ENCODE measurements around the gene POLDIP3.
A peak's percentile ranks its signal among the peaks of the same experiment; 100 is the strongest.

POLDIP3 gene

DNA sequence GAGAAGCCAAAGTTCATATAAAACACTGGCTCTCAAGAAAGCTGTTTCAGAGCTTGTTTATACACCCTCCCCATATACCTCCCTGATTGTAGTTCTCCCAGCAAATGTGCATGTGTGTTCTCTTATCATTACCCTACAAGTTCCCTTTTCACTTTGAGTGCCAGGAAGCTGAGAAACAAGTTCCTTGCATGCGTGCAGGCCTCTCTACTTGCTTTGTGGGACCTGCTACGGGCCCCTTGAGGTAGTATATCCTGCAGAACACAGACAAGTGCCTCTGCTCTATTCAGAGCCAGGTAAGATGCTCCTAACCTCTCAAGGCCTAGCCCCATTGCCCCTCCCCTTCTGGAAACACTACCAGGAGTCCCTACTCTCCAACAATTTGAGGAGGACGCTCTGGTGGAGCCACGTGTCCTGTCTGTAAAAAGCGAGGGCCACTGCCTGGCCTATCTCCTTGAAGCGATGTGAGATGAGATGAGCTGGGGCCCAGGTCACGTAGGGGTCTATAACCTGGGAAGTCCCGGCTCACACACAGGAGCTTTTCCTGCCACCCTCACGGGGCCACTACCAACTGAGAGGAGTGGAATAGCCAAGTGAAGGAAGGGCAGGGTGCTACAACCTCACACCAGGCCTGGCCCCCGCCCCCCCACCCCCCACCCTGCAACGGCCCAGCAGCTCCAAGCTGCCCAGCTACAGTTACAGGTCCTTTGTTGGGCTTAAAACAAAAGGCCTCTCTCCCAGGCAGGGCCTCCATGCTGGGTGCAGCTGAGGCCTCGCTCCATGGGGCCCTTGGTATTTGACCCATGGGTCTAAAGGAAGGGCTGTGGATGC lies 28.3 kb upstream of the POLDIP3 start:
- no peak for DNase-seq (ENCODE audit: low read depth)

DNA sequence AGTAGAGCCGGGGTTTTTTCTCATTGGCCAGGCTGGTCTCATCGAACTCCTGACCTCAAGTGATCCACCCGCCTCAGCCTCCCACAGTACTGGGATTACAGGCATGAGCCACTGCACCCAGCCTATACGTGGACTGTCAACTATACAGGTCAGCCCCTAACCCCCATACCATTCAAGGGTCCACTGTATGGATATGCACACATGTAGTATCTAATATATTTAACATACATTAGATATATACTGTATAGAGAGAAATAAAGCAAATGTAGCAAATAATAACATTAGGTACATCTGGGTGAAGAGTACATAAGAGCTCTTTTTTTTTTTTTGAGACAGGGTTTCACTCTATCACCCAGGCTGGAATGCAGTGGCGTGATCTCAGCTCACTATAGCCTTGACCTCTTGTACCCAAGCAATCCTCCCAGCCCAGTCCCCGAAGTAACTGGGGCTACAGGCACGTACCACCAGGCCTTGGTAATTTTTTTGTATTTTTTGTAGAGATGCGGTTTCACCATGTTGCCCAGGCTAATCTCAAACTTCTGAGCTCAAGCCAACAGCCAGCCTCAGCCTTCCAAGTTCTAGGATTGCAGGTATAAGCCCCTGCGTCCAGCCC lies 27.2 kb upstream of the POLDIP3 start:
- DNase-seq (ENCODE audit: low read depth), result no peak

- DNase-seq (ENCODE audit: low read depth), result no peak
These were observed 25.0 kb upstream of the POLDIP3 start for GRCh38 chr22:42639541-42640241.

DNA sequence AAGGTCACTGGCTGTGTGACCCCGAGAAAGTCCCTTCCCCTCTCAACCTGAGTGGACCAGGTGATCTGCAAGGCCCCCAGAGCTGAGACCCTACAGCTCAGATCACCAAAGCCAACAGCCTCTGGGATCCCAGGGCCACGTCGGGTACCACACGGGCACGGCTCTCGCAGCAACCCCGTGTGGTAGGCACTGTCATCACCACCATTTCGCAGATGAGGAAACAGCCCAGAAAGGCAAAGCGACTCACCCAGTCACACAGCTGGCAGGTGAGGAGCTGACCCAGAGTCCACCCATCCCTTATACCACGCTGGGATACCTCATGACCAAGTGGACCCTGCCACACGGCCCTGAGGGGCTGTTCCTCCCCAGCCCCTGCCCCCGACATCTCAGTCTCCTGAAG lies 22.9 kb upstream of the POLDIP3 start:
- DNase-seq (ENCODE audit: low read depth), result no peak

GRCh38 chr22:42636506-42636905 lies 21.8 kb upstream of the POLDIP3 start:
- DNase-seq (ENCODE audit: low read depth), result no peak

DNA sequence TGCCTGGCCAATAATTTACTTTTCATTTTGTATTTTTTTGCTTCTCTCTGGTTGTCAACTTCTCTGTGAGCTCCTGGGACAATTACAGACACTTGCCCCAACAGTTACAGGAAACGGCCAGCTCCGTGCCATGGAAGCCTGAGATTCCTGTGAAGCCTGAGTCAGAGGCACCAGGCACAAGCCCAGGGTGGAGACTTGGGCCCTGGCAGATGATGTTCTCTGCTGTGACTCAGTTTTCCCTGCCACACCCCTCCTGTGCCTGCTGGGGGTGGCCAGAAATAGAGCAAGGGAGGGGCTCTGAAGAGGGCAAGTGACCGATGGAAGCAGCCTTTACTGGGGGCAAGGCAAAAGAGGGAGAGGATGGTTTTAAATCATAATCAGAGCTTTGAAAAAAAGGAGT lies 20.8 kb upstream of the POLDIP3 start:
- no peak for DNase-seq (ENCODE audit: low read depth)

GRCh38 chr22:42633013-42633412 lies 18.3 kb upstream of the POLDIP3 start:
- no peak for DNase-seq (ENCODE audit: low read depth)

- no peak for DNase-seq (ENCODE audit: low read depth)
These were observed 17.4 kb upstream of the POLDIP3 start for GRCh38 chr22:42632096-42632495.

DNA sequence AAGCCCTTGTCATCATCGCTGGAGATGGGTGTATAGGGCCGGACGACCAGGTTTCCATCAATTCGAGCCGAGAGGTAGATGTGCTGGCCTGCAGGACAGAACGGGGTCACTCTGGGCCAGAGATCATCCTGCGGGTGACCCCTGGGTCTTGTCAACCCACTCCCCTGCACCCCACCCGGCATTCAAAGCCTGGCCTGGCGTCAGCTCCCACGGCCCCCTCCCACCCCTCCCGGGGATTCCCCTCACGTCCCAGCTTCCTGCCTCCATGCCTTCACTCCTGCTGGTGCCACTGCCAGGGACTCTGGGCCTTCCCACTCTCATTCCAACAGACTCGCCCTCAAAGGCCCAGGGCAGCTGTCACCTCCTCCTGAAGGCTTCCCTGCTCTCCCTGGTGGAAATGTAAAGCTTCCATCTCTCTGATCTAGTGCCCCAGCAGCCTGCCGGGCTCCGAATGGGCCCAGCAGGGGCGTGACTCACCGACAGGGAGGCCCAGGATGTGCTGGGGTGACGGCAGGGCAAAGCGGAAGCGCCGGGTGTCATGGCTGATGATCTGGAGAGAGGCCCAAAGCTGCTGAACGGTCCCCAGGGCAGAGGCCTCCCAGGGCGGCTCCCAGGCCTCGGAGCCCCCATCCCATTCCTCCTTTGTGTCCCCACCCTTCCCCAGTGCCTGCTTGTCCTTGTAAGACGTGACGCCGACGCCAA lies 16.4 kb upstream of the POLDIP3 start:
- DNase-seq (ENCODE audit: low read depth), result no peak

GRCh38 chr22:42630211-42630610 lies 15.5 kb upstream of the POLDIP3 start:
- no peak for DNase-seq (ENCODE audit: low read depth)

- DNase-seq (ENCODE audit: low read depth), result no peak
These were observed 13.3 kb upstream of the POLDIP3 start for GRCh38 chr22:42627981-42628380.

- DNase-seq (ENCODE audit: low read depth), result no peak
These were observed 12.4 kb upstream of the POLDIP3 start for GRCh38 chr22:42626951-42627625.

GRCh38 chr22:42626431-42626830 lies 11.7 kb upstream of the POLDIP3 start:
- no peak for DNase-seq (ENCODE audit: low read depth)

GRCh38 chr22:42625416-42625815 lies 10.7 kb upstream of the POLDIP3 start:
- DNase-seq (ENCODE audit: low read depth), result no peak

DNA sequence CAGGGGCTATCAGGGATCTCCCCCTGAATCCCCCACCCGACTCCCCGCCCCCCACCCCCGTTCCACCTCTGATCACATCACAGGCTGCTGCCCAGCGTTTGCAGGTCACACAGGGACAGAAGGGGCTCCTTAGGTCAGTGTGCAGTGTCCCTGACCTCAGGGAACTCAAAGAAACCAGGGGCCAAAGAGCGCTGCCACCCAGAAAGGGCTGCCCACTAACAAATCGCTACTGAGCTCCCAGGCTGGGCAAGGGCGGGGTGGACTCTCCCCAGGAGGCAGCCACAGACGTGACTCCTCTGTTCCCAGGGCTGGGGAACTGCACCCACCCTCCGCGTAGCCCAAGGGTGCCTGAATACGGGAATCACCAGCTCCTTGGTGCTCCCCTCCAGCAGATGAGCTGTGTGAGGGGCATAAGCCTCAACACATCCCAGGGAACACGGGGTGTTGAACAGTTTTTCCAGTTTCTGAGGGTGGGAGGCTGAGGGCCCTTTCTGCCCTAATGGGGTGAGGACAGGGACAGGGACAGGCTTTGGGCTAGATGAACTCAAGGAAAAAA lies 9.9 kb upstream of the POLDIP3 start:
- no peak for DNase-seq (ENCODE audit: low read depth)

- DNase-seq (ENCODE audit: low read depth), result no peak
These were observed 9.2 kb upstream of the POLDIP3 start for GRCh38 chr22:42623756-42624441.

DNA sequence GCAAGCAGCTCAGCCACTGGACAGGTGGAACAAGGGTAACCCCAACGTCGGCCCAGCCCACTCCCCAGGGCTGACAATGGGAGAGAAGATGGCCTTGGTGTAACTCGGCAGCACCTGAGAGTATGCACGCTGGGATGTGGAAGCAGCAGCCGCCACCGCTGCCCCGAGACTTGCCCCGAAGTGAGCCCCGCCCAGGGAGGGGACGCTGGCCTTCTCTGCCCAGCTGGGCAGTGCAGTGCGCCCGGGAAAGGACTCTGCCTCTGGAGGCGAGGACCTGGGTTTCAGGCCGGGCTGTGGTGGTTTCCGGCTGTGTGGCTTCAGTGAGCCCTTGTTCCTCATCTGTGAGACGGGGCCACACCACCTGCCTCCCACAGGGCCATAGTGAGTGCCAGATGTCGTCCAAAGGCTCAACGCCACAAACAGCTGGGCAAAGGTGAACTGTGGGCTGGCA lies 8.6 kb upstream of the POLDIP3 start:
- DNase-seq (ENCODE audit: low read depth), result no peak

DNA sequence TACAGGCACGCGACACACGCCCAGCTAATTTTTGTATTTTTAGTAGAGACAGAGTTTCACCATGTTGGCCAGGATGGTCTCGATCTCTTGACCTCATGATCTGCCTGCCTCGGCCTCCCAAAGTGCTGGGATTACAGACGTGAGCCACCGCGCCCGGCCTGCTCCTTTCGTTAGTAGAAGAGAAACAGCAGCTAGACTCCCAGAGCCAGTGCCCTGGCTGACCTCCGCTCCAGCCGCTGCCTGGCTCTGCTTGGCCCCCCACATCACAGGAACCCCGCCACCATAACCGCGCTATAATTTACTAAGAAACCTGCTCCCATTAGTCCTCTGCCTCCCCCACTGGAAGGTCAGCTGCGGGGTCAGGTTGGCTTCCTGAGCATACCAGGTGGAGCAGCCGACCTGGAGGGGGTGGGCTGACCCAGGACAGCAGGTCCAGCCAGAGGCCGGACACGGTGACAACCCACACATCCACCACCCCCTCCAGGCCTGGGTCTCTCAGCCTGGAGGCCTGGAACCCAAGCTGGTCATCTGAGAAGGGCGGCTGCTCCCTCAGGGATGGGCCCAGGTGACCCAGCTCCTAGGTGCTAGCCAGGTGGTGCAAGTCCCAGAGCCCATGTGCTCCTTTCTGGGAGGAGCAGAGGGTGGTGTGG lies 7.5 kb upstream of the POLDIP3 start:
- no peak for DNase-seq (ENCODE audit: low read depth)

GRCh38 chr22:42621505-42622002 lies 6.9 kb upstream of the POLDIP3 start:
- peak; percentile 33 for DNase-seq (ENCODE audit: low read depth)

GRCh38 chr22:42620084-42620483 lies 5.4 kb upstream of the POLDIP3 start:
- DNase-seq (ENCODE audit: low read depth), result no peak

Measured in activated T-helper 9 cell treated with anti-CD3 and anti-CD28 coated beads, Interleukin-2, amount 50 U/mL, for 16 hours (primary cell).